Endothelial cell of umbilical vein (primary cell): Measurements from ENCODE around the gene SYT17. TPM values are rescaled to one million over a fixed set of nuclear protein-coding genes. Genes with fewer than 3 reads are reported as not detected.

Experiments
- Bru-seq: library from RNA; stranded (reverse); fragments of 400-500 nt; gene quantifications from one replicate; lab custom pipeline; 2021; lab: Mats Ljungman, UMichigan
- BruChase-seq, 2 experiments: library from RNA; stranded (reverse); fragments of 400-500 nt; gene quantifications; one replicate each; lab custom pipeline; 2021; lab: Mats Ljungman, UMichigan
- BruUV-seq: library from RNA; stranded (reverse); fragments of 400-500 nt; replicated peaks from 2 replicates; lab custom pipeline; 2021; lab: Mats Ljungman, UMichigan
- CTCF ChIA-PET: fragments of 300-600, 350-600 bp; sonication (Branson Sonifier 250); formaldehyde crosslinking; loops from one replicate; lab custom pipeline; 2021; ENCODE audit warnings: antibody characterized with exemption, inconsistent platforms; lab: Charles Lee
- POLR2A ChIA-PET: fragments of 300-600, 350-600 bp; sonication (Branson Sonifier 250); formaldehyde crosslinking; loops from one replicate; lab custom pipeline; 2021; ENCODE audit warnings: antibody characterized with exemption, inconsistent platforms; lab: Charles Lee
- DNase-seq: peaks from one replicate; pipeline ENCODE4 v3.0.0-alpha.2; 2011; ENCODE audit warnings: low read depth, low spot score
- FAIRE-seq: peaks from 2 replicates; lab custom pipeline; 2011; peaks lifted over from hg19 to GRCh38; lab: Jason Lieb, UNC
- H2AFZ ChIP-seq: 2 replicates; pipeline ENCODE4 v1.6.0; 2012; ENCODE audit warnings: low read depth, low read length, control low read depth, inconsistent platforms
- H3K27ac ChIP-seq: 2 replicates; pipeline ENCODE4 v1.5.1; 2011; ENCODE audit warnings: low read depth, mild to moderate bottlenecking, control low read depth, low read length, moderate library complexity; ENCODE audit not compliant: insufficient read depth
- H3K27me3 ChIP-seq, 2 experiments: 2 replicates each; pipeline versions ENCODE4 v1.6.0 to v1.6.1; 2011; ENCODE audit warnings: low read length in 2 of 2, mixed read lengths in 1 of 2; ENCODE audit not compliant: control insufficient read depth in 2 of 2, insufficient read depth in 2 of 2
- H3K36me3 ChIP-seq, 2 experiments: 2 replicates in 1 of 2; 3 replicates in 1 of 2; pipeline ENCODE4 v1.5.1; 2011; ENCODE audit warnings: low read length in 2 of 2, mild to moderate bottlenecking in 1 of 2, moderate library complexity in 1 of 2; ENCODE audit not compliant: control insufficient read depth in 2 of 2, insufficient read depth in 2 of 2; ENCODE audit errors: extremely low read depth in 1 of 2
- H3K4me1 ChIP-seq: 3 replicates; pipeline ENCODE4 v1.5.1; 2011; ENCODE audit warnings: mild to moderate bottlenecking, low read length; ENCODE audit not compliant: control insufficient read depth, insufficient read depth; ENCODE audit errors: extremely low read depth
- H3K4me2 ChIP-seq: 2 replicates; pipeline ENCODE4 v1.6.1; 2011; ENCODE audit warnings: low read length, control low read depth, mixed read lengths; ENCODE audit not compliant: insufficient read depth
- H3K4me3 ChIP-seq, 3 experiments: fragments of 200-600 bp in 1 of 3; sonication (generic), shearing (Covaris generic) in 1 of 3; replicated peaks in 1 of 3; 2 replicates each; pipeline ENCODE4 v1.5.1; 2011 to 2016; ENCODE audit warnings: control low read depth in 3 of 3, low read length in 3 of 3, mild to moderate bottlenecking in 2 of 3, inconsistent platforms in 1 of 3, low read depth in 1 of 3, moderate library complexity in 1 of 3; ENCODE audit not compliant: insufficient read depth in 1 of 3
- H3K79me2 ChIP-seq: 2 replicates; pipeline ENCODE4 v1.6.0; 2012; ENCODE audit warnings: low read length, inconsistent platforms; ENCODE audit not compliant: control insufficient read depth, insufficient read depth
- H3K9ac ChIP-seq: replicated peaks from 2 replicates; pipeline ENCODE3; 2011; ENCODE audit warnings: low read length, control low read depth; ENCODE audit not compliant: insufficient read depth; ENCODE audit errors: extremely low read depth
- H3K9me1 ChIP-seq: replicated peaks from 3 replicates; pipeline ENCODE4 v1.6.0; 2011; ENCODE audit warnings: mild to moderate bottlenecking, low read length; ENCODE audit not compliant: control insufficient read depth, insufficient read depth; ENCODE audit errors: extremely low read depth
- H3K9me3 ChIP-seq: replicated peaks from 2 replicates; pipeline ENCODE4 v1.5.1; 2012; ENCODE audit warnings: low read length, inconsistent platforms; ENCODE audit not compliant: control insufficient read depth, insufficient read depth
- H4K20me1 ChIP-seq: replicated peaks from 2 replicates; pipeline ENCODE3; 2011; ENCODE audit warnings: mild to moderate bottlenecking, low read length; ENCODE audit not compliant: control insufficient read depth, insufficient read depth; ENCODE audit errors: extremely low read depth
- CTCF ChIP-seq, 2 donors: IDR thresholded peaks; 1 replicate in 1 of 2; 2 replicates in 1 of 2; pipeline ENCODE4 v1.5.1; 2011; ENCODE audit warnings: low read length in 2 of 2, mild to moderate bottlenecking in 2 of 2, moderate library complexity in 2 of 2, control low read depth in 1 of 2, inconsistent platforms in 1 of 2, low read depth in 1 of 2; ENCODE audit not compliant: insufficient read depth in 1 of 2; ENCODE audit errors: extremely low read depth in 1 of 2
- GATA2 ChIP-seq: IDR thresholded peaks from 2 replicates; pipeline ENCODE4 v1.7.0; 2011; ENCODE audit warnings: low read depth, mild to moderate bottlenecking, moderate library complexity, mixed read lengths, low read length; ENCODE audit not compliant: insufficient read length, insufficient read depth
- JUN ChIP-seq: IDR thresholded peaks from 2 replicates; pipeline ENCODE4 v1.6.1; 2011; ENCODE audit warnings: borderline replicate concordance, low read depth; ENCODE audit not compliant: insufficient read length, insufficient read depth
- POLR2AphosphoS5 ChIP-seq: IDR thresholded peaks from 2 replicates; pipeline ENCODE4 v1.6.1; 2012; ENCODE audit warnings: low read depth, mild to moderate bottlenecking, control low read depth, low read length, moderate library complexity; ENCODE audit not compliant: insufficient read depth
- dilution Hi-C: fragments of 300-500 bp; cut with MboI; formaldehyde crosslinking; loops from one replicate; pipeline ENCODE4 v1.15.0; 2019; ENCODE audit warnings: low sequenced_read_pairs; ENCODE audit not compliant: extremely low pct_ligation_motif_present
- intact Hi-C: fragments of 100-400 bp; cut with micrococcal nuclease; formaldehyde crosslinking; loops from one replicate; pipeline ENCODE4 v1.10.0; 2022
- long read RNA-seq: library from polyadenylated mRNA; stranded (forward); transcript quantifications from one replicate; pipeline ENCODE4 v2.0.0, GENCODE V29; 2021
- polyA minus RNA-seq, 3 experiments: library from RNA; depleted of rRNA, polyadenylated mRNA; stranded (reverse); fragments of >200 nt; gene quantifications; 1 replicate in 1 of 3; 2 replicates in 2 of 3; pipeline ENCODE4 v1.2.3, GENCODE V29; 2011
- polyA plus RNA-seq, 4 experiments: library from polyadenylated mRNA; depleted of rRNA in 3 of 4; stranded (reverse) in 3 of 4; unstranded in 1 of 4; fragments of >200 nt; gene quantifications; 2 replicates each; pipeline versions ENCODE4 v1.2.1 to v1.2.3, GENCODE V29; 2011 to 2012; ENCODE audit warnings: missing spikeins in 1 of 4
- total RNA-seq: library from RNA; stranded (reverse); gene quantifications from 2 replicates; pipeline ENCODE4 v1.2.3, GENCODE V29; 2021

Gene SYT17
- 1.8 and 1.9 TPM in 2 replicates for total RNA-seq
- polyA plus RNA-seq, result 2.8 and 4.2 TPM in 2 replicates
- 1.1 and 1.2 TPM in 2 replicates for polyA plus RNA-seq (2011; cell fraction: cytosol; rRNA removed)
- 3.4 and 4.0 TPM in 2 replicates for polyA plus RNA-seq (2011; cell fraction: nucleus; rRNA removed)
- polyA plus RNA-seq (2012), result 0.62 and 0.93 TPM in 2 replicates
- 3.9 and 4.9 TPM in 2 replicates for polyA minus RNA-seq
- polyA minus RNA-seq (2011; cell fraction: cytosol; rRNA and poly(A)+ RNA removed), result not detected
- polyA minus RNA-seq (2011; cell fraction: nucleus; rRNA and poly(A)+ RNA removed), result 2.8 and 2.9 TPM in 2 replicates
- Bru-seq, nascent RNA, result percentile 23 among the genes with signal in this experiment
- BruChase-seq, experiment 1, labeled RNA remaining after a 6-hour chase, result percentile 22 among the genes with signal in this experiment
- BruChase-seq, experiment 2, labeled RNA remaining after a 2-hour chase, result percentile 30 among the genes with signal in this experiment
- long read RNA-seq, partial matches to known transcripts, result 0 of 1 reads
- long read RNA-seq, other reads (novel, unspliced or antisense), result 1 of 1 reads

- no peak within 1 kb of the TSS for H3K9ac ChIP-seq
- no peaks in the 10 kb centered on the region for H3K9me1 ChIP-seq
- no peak within 1 kb of the TSS for H3K27ac ChIP-seq
- H3K4me2 ChIP-seq, result peak within 1 kb of the TSS; percentile 34
- H3K4me3 ChIP-seq, result peak within 1 kb of the TSS; percentile 7 to 45 (median 44)
- no peaks in the 10 kb centered on the region for H3K36me3 ChIP-seq
- DNase-seq, result peak; percentile 65
- H3K27me3 ChIP-seq, result peaks cover 6 to 32% of the 10 kb centered on the region in 2 experiments
- H4K20me1 ChIP-seq, result no peaks in the 10 kb centered on the region
- H3K9me3 ChIP-seq, result no peaks in the 10 kb centered on the region
- dilution Hi-C loops (no loop called here), intact Hi-C loops (loop anchor here (1.0 to 5.0 kb wide), 9 partner anchors 13 to 354 kb away; partner anchors contain the start of genes CCP110, GDE1 and TMC7)
- TF ChIP-seq GATA2 (no peak), POLR2AphosphoS5 (peak; percentile 21), JUN (no peak), CTCF (IDR thresholded peaks at IDR 0.05; ENCODE audit: extremely low read depth in 1 of 2, insufficient read depth in 1 of 2, low read depth in 1 of 2, low read length in 2 of 2) (peak; percentile 75 to 76)
- POLR2A ChIA-PET, result no interaction called here
- CTCF ChIA-PET, result interaction anchor here (0.9 to 2.8 kb wide), 2 partner anchors 9 to 12 kb away, joined by 3 to 13 read pairs; no protein-coding TSS in a partner anchor
- BruUV-seq, result no TSS peak
- H3K4me1 ChIP-seq, result peaks cover 3% of the 10 kb centered on the region
- FAIRE-seq, result peak; percentile 31
- no peaks in the 10 kb centered on the region for H3K79me2 ChIP-seq
- H2AFZ ChIP-seq, result peak within 1 kb of the TSS; percentile 90
Observed at GRCh38 chr16:19167710-19168370, at the start of gene SYT17. TSS of gene SYT17 (plus strand) at chr16:19168240. CDS start at chr16:19168647, 407 bp downstream.
